HepG2 (cell line): ENCODE results near the gene ANKRD52. TPM values are rescaled to one million over a fixed set of nuclear protein-coding genes. Genes with fewer than 3 reads are reported as not detected.
A peak's percentile ranks its signal among the peaks of the same experiment; 100 is the strongest.

Experiments used
- AGO2 ChIP-seq: fragments of 200-400 bp; formaldehyde crosslinking; optimal IDR thresholded peaks from 2 replicates; pipeline ENCODE3; 2017; ENCODE audit warnings: mild to moderate bottlenecking, low read depth, low read length, moderate library complexity
- ATM ChIP-seq: fragments of 450-650 bp; IDR thresholded peaks from 2 replicates; pipeline ENCODE4 v1.7.1; 2017; ENCODE audit warnings: mild to moderate bottlenecking, borderline replicate concordance
- ERF ChIP-seq: IDR thresholded peaks from 2 replicates; pipeline ENCODE4 v1.6.1; 2018; ENCODE audit warnings: missing biosample characterization, missing genetic modification reagents
- NFKB2 ChIP-seq: sonication (generic); formaldehyde crosslinking; IDR thresholded peaks from 2 replicates; pipeline ENCODE4 v1.4.0; 2020; ENCODE audit warnings: missing genetic modification reagents, borderline replicate concordance
- RBFOX2 ChIP-seq: fragments of 200-400 bp; formaldehyde crosslinking; IDR thresholded peaks from 2 replicates; pipeline ENCODE4 v1.6.1; 2017; ENCODE audit warnings: low read depth, mild to moderate bottlenecking, low read length
- ZFP91 ChIP-seq: sonication (generic); formaldehyde crosslinking; IDR thresholded peaks from 2 replicates; pipeline ENCODE4 v1.9.0; 2022; ENCODE audit warnings: missing genetic modification reagents, mild to moderate bottlenecking, borderline replicate concordance
- ZNF407 ChIP-seq: sonication (generic); formaldehyde crosslinking; IDR thresholded peaks from one replicate; pipeline ENCODE4 v1.5.1; 2020; ENCODE audit warnings: mild to moderate bottlenecking, missing genetic modification reagents; ENCODE audit errors: not compliant biosample characterization
- ZNF446 ChIP-seq: sonication (generic); formaldehyde crosslinking; IDR thresholded peaks from 2 replicates; pipeline ENCODE4 v1.5.0; 2020; ENCODE audit warnings: mild to moderate bottlenecking, missing genetic modification reagents
- ZNF563 ChIP-seq: sonication (generic); formaldehyde crosslinking; IDR thresholded peaks from 2 replicates; pipeline ENCODE4 v1.8.0; 2022; ENCODE audit warnings: mild to moderate bottlenecking, moderate library complexity, missing genetic modification reagents
- ZNF839 ChIP-seq: sonication (generic); formaldehyde crosslinking; IDR thresholded peaks from 2 replicates; pipeline ENCODE4 v1.4.0; 2020; ENCODE audit warnings: missing genetic modification reagents, mild to moderate bottlenecking, borderline replicate concordance
- ZSCAN21 ChIP-seq: sonication (generic); formaldehyde crosslinking; IDR thresholded peaks from 2 replicates; pipeline ENCODE4 v1.8.0; 2022; ENCODE audit warnings: mild to moderate bottlenecking, missing genetic modification reagents, moderate library complexity, borderline replicate concordance
- polyA plus RNA-seq, 8 experiments: library from polyadenylated mRNA; depleted of rRNA in 3 of 8; stranded (reverse) in 7 of 8; unstranded in 1 of 8; fragments of >200 nt; fragmentation: Illumina TruSeq in 4 of 8; extraction: Trizol in 4 of 8; gene quantifications; 2 replicates each; pipeline versions ENCODE4 v1.2.1 to v1.2.3, GENCODE V29; 2011 to 2016; ENCODE audit warnings: low read depth in 4 of 8, missing spikeins in 1 of 8, mixed read lengths in 1 of 8; ENCODE audit not compliant: insufficient read depth in 1 of 8
- total RNA-seq, 5 experiments: library from RNA; depleted of rRNA; stranded (reverse); fragments of >200 nt; fragmentation: Illumina TruSeq; extraction: Trizol; gene quantifications; 2 replicates each; pipeline ENCODE4 v1.2.3, GENCODE V29; 2016; ENCODE audit warnings: low read depth in 1 of 5
- TF ChIP-seq, protein P1 (sequence below): sonication (generic); formaldehyde crosslinking; IDR thresholded peaks from 2 replicates; pipeline ENCODE4 v1.5.1; 2020; ENCODE audit warnings: mild to moderate bottlenecking, missing genetic modification reagents, moderate library complexity

ANKRD52 gene
- total and polyA plus RNA-seq, 2 of the 13 experiments (the other 11 are each of a cell fraction or from before 2014, with no cell fraction given) = 7.8 to 9.2 TPM

GRCh38 chr12:56231184-56231582, 27.0 kb downstream of the ANKRD52 start (continued):
- TF ChIP-seq ZNF407 (CRISPR knock-in tag) (no peak), ZNF446 (0 out of 2 replicates have a peak, but pooled peaks have one; percentile 28), ZNF839 (CRISPR knock-in tag) (0 out of 2 replicates have a peak, but pooled peaks have one; percentile 6), ZSCAN21 (CRISPR knock-in tag) (0 out of 2 replicates have a peak, but pooled peaks have one; percentile 54), ERF (CRISPR knock-in tag) (0 out of 2 replicates have a peak, but pooled peaks have one; percentile 14), ZFP91 (CRISPR knock-in tag) (peak; percentile 42; the same call in 1 of the 2 replicates), ATM (no peak), AGO2 (peak; percentile 75), NFKB2 (CRISPR knock-in tag) (peak; percentile 65; the same call in 1 of the 2 replicates), ZNF563 (peak; percentile 56; the same call in 1 of the 2 replicates), RBFOX2 (peak; percentile 54)
- TF ChIP-seq, protein P1, sequence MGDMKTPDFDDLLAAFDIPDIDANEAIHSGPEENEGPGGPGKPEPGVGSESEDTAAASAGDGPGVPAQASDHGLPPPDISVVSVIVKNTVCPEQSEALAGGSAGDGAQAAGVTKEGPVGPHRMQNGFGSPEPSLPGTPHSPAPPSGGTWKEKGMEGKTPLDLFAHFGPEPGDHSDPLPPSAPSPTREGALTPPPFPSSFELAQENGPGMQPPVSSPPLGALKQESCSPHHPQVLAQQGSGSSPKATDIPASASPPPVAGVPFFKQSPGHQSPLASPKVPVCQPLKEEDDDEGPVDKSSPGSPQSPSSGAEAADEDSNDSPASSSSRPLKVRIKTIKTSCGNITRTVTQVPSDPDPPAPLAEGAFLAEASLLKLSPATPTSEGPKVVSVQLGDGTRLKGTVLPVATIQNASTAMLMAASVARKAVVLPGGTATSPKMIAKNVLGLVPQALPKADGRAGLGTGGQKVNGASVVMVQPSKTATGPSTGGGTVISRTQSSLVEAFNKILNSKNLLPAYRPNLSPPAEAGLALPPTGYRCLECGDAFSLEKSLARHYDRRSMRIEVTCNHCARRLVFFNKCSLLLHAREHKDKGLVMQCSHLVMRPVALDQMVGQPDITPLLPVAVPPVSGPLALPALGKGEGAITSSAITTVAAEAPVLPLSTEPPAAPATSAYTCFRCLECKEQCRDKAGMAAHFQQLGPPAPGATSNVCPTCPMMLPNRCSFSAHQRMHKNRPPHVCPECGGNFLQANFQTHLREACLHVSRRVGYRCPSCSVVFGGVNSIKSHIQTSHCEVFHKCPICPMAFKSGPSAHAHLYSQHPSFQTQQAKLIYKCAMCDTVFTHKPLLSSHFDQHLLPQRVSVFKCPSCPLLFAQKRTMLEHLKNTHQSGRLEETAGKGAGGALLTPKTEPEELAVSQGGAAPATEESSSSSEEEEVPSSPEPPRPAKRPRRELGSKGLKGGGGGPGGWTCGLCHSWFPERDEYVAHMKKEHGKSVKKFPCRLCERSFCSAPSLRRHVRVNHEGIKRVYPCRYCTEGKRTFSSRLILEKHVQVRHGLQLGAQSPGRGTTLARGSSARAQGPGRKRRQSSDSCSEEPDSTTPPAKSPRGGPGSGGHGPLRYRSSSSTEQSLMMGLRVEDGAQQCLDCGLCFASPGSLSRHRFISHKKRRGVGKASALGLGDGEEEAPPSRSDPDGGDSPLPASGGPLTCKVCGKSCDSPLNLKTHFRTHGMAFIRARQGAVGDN (CRISPR knock-in tag) = peak; percentile 64
